HepG2 (cell line): Measurements from ENCODE around the gene PRDM11. TPM values are rescaled to one million over a fixed set of nuclear protein-coding genes. Genes with fewer than 3 reads are reported as not detected.

Experiments
- ATAC-seq: fragments of 200-7000 bp; cut with Tn5 transposase; 3 replicates; pipeline ENCODE4 v1.9.1; 2020; ENCODE audit warnings: mild to moderate bottlenecking, moderate library complexity
- BruUV-seq: library from RNA; stranded (reverse); fragments of 400-500 nt; replicated peaks from 2 replicates; lab custom pipeline; 2021; lab: Mats Ljungman, UMichigan
- CTCF ChIA-PET: fragments of 300-600 bp; formaldehyde crosslinking; extraction: SDS; loops from one replicate; lab custom pipeline; 2021; ENCODE audit warnings: low total read pairs, inconsistent platforms, low intra/inter-chr PET ratio; lab: Yijun Ruan, JAX
- POLR2A ChIA-PET: fragments of 350-600 bp; sonication (Branson Sonifier 250); formaldehyde crosslinking; loops from one replicate; lab custom pipeline; 2020; ENCODE audit warnings: antibody characterized with exemption, inconsistent platforms; lab: Yijun Ruan, JAX
- DNase-seq: peaks from one replicate; pipeline ENCODE4 v3.0.0-alpha.2; 2015; ENCODE audit warnings: low spot score
- FAIRE-seq: peaks from 3 replicates; lab custom pipeline; 2011; peaks lifted over from hg19 to GRCh38; lab: Jason Lieb, UNC
- H2AFZ ChIP-seq: one replicate; pipeline ENCODE4 v1.6.1; 2011; ENCODE audit warnings: low read length, inconsistent platforms
- H3K27ac ChIP-seq: fragments of 300-600 bp; 3 replicates; pipeline ENCODE4 v1.8.0; 2011; ENCODE audit warnings: mixed run types, mild to moderate bottlenecking, mixed read lengths, low read length, inconsistent platforms; ENCODE audit not compliant: insufficient read depth; ENCODE audit errors: extremely low read length
- H3K27me3 ChIP-seq, 2 experiments: fragments of 200-600 bp in 1 of 2; 2 replicates in 1 of 2; 3 replicates in 1 of 2; pipeline versions ENCODE4 v1.6.0 to v1.8.0; 2011; ENCODE audit warnings: low read length in 2 of 2, mild to moderate bottlenecking in 2 of 2, moderate library complexity in 2 of 2, inconsistent platforms in 1 of 2; ENCODE audit not compliant: insufficient read depth in 2 of 2, control insufficient read depth in 1 of 2
- H3K36me3 ChIP-seq, 2 experiments: fragments of 200-600 bp in 1 of 2; replicated peaks in 1 of 2; 2 replicates in 1 of 2; 3 replicates in 1 of 2; pipeline versions ENCODE4 v1.5.1 to v1.8.0; 2011; ENCODE audit warnings: low read length in 2 of 2, inconsistent platforms in 1 of 2; ENCODE audit not compliant: insufficient read depth in 2 of 2, control insufficient read depth in 1 of 2
- H3K4me1 ChIP-seq: 2 replicates; pipeline ENCODE4 v1.5.1; 2012; ENCODE audit warnings: low read length, inconsistent platforms; ENCODE audit not compliant: insufficient read depth
- H3K4me2 ChIP-seq: 2 replicates; pipeline ENCODE4 v1.6.0; 2011; ENCODE audit warnings: low read depth, low read length, inconsistent platforms
- H3K4me3 ChIP-seq, 3 experiments: fragments of 200-600 bp in 1 of 3; sonication (generic), shearing (Covaris generic) in 1 of 3; replicated peaks in 1 of 3; 2 replicates each; pipeline ENCODE4 v1.5.1; 2011 to 2016; ENCODE audit warnings: low read length in 3 of 3, inconsistent platforms in 2 of 3, low read depth in 2 of 3, mild to moderate bottlenecking in 2 of 3, control low read depth in 1 of 3, mixed read lengths in 1 of 3; ENCODE audit not compliant: insufficient read depth in 1 of 3
- H3K79me2 ChIP-seq: one replicate; pipeline ENCODE4 v1.6.1; 2011; ENCODE audit warnings: low read length, inconsistent platforms; ENCODE audit not compliant: insufficient read depth
- H3K9ac ChIP-seq: 2 replicates; pipeline ENCODE4 v1.6.0; 2011; ENCODE audit warnings: mild to moderate bottlenecking, low read depth, low read length, inconsistent platforms; ENCODE audit not compliant: insufficient read depth
- H3K9me3 ChIP-seq: 2 replicates; pipeline ENCODE4 v1.5.1; 2012; ENCODE audit warnings: mild to moderate bottlenecking, low read length
- H4K20me1 ChIP-seq: 2 replicates; pipeline ENCODE4 v1.6.0; 2011; ENCODE audit warnings: inconsistent platforms, mild to moderate bottlenecking, low read length, moderate library complexity; ENCODE audit not compliant: insufficient read depth
- ARNT ChIP-seq: fragments of 450-650 bp; IDR thresholded peaks from 2 replicates; pipeline ENCODE4 v1.6.1; 2017
- DR1 ChIP-seq: sonication (generic); formaldehyde crosslinking; IDR thresholded peaks from 2 replicates; pipeline ENCODE4 v1.8.0; 2021; ENCODE audit warnings: mild to moderate bottlenecking, missing genetic modification reagents, inconsistent platforms
- GABPA ChIP-seq, 2 experiments: IDR thresholded peaks; 2 replicates each; pipeline ENCODE4 v1.6.1; 2011 to 2016; ENCODE audit warnings: low read depth in 2 of 2, low read length in 1 of 2, missing biosample characterization in 1 of 2, missing genetic modification characterization in 1 of 2
- ZNF431 ChIP-seq: sonication (generic); formaldehyde crosslinking; IDR thresholded peaks from 2 replicates; pipeline ENCODE4 v1.9.0; 2022; ENCODE audit warnings: missing genetic modification reagents, low read depth, mild to moderate bottlenecking, borderline replicate concordance
- WGBS: methylation state at CpG from one replicate; pipeline ENCODE4 v1.1.6; 2017; ENCODE audit warnings: low lambda C conversion rate; 5-methylcytosine and 5-hydroxymethylcytosine counted together
- in situ Hi-C: cut with HindIII; loops from 2 replicates; pipeline ENCODE4 v1.10.0; 2017; ENCODE audit warnings: low pct_unique_long_range_greater_than_20kb; ENCODE audit not compliant: extremely low pct_ligation_motif_present
- intact Hi-C: fragments of 100-400 bp; cut with micrococcal nuclease; formaldehyde crosslinking; loops from one replicate; pipeline ENCODE4 v1.10.0; 2022; ENCODE audit not compliant: unreplicated experiment
- polyA plus RNA-seq, 8 experiments: library from polyadenylated mRNA; depleted of rRNA in 3 of 8; stranded (reverse) in 7 of 8; unstranded in 1 of 8; fragments of >200 nt; fragmentation: Illumina TruSeq in 4 of 8; extraction: Trizol in 4 of 8; gene quantifications; 2 replicates each; pipeline versions ENCODE4 v1.2.1 to v1.2.3, GENCODE V29; 2011 to 2016; ENCODE audit warnings: low read depth in 4 of 8, missing spikeins in 1 of 8, mixed read lengths in 1 of 8; ENCODE audit not compliant: insufficient read depth in 1 of 8
- total RNA-seq, 5 experiments: library from RNA; depleted of rRNA; stranded (reverse); fragments of >200 nt; fragmentation: Illumina TruSeq; extraction: Trizol; gene quantifications; 2 replicates each; pipeline ENCODE4 v1.2.3, GENCODE V29; 2016; ENCODE audit warnings: low read depth in 1 of 5
- TF ChIP-seq, protein P1 (sequence below): sonication (generic); formaldehyde crosslinking; IDR thresholded peaks from 2 replicates; pipeline ENCODE4 v1.4.0; 2020; ENCODE audit warnings: missing genetic modification reagents

The PRDM11 gene
- total and polyA plus RNA-seq, 2 of the 13 experiments (the other 11 are each of a cell fraction or from before 2014, with no cell fraction given) = 3.4 to 4.7 TPM

DNA sequence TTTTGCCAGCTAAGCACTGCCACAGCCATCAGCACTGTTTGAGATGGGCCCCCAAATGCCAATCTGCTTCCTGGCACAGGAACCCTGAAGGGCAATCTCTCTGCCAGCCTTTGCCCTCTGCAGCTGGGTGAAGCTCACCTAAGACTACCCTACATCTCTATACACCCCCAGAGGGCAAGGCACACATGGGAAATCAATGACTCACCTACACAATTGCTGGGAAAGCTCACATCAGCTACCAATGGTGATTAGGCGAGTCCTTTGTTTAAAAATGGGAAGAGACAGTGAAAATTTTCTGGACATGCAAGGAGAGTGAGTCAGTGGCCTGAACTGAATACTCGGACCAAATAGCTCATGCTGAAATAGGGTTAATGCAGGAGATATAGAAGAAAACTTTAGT, 12.6 kb upstream of the PRDM11 start:
- Histone ChIP-seq H4K20me1 (no peaks in the 10 kb centered on the region), H3K9ac (no peak overlapping the region), H3K4me3 (no peak overlapping the region), H3K27me3 (peaks cover 0 to 18% of the 10 kb centered on the region in 2 experiments; a peak in 2 of 5 replicates), H3K4me2 (no peak overlapping the region), H3K36me3 (no peaks in the 10 kb centered on the region), H3K9me3 (peaks cover 16% of the 10 kb centered on the region), H2AFZ (no peak overlapping the region), H3K27ac (no peak overlapping the region)
- ATAC-seq = no peak
- no TSS peak for BruUV-seq
- POLR2A ChIA-PET = no interaction called here
- WGBS = 18% methylated on average over 2 of the region's 2 CpGs
- TF ChIP-seq, protein P1, sequence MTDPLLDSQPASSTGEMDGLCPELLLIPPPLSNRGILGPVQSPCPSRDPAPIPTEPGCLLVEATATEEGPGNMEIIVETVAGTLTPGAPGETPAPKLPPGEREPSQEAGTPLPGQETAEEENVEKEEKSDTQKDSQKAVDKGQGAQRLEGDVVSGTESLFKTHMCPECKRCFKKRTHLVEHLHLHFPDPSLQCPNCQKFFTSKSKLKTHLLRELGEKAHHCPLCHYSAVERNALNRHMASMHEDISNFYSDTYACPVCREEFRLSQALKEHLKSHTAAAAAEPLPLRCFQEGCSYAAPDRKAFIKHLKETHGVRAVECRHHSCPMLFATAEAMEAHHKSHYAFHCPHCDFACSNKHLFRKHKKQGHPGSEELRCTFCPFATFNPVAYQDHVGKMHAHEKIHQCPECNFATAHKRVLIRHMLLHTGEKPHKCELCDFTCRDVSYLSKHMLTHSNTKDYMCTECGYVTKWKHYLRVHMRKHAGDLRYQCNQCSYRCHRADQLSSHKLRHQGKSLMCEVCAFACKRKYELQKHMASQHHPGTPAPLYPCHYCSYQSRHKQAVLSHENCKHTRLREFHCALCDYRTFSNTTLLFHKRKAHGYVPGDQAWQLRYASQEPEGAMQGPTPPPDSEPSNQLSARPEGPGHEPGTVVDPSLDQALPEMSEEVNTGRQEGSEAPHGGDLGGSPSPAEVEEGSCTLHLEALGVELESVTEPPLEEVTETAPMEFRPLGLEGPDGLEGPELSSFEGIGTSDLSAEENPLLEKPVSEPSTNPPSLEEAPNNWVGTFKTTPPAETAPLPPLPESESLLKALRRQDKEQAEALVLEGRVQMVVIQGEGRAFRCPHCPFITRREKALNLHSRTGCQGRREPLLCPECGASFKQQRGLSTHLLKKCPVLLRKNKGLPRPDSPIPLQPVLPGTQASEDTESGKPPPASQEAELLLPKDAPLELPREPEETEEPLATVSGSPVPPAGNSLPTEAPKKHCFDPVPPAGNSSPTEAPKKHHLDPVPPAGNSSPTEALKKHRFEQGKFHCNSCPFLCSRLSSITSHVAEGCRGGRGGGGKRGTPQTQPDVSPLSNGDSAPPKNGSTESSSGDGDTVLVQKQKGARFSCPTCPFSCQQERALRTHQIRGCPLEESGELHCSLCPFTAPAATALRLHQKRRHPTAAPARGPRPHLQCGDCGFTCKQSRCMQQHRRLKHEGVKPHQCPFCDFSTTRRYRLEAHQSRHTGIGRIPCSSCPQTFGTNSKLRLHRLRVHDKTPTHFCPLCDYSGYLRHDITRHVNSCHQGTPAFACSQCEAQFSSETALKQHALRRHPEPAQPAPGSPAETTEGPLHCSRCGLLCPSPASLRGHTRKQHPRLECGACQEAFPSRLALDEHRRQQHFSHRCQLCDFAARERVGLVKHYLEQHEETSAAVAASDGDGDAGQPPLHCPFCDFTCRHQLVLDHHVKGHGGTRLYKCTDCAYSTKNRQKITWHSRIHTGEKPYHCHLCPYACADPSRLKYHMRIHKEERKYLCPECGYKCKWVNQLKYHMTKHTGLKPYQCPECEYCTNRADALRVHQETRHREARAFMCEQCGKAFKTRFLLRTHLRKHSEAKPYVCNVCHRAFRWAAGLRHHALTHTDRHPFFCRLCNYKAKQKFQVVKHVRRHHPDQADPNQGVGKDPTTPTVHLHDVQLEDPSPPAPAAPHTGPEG (CRISPR knock-in tag) = no peak
- TF ChIP-seq ARNT = no peak
- no peak for TF ChIP-seq ZNF431
- no peak for TF ChIP-seq DR1
- TF ChIP-seq GABPA (IDR thresholded peaks at IDR 0.05; ENCODE audit: low read depth, low read length) = no peak
- no peak for TF ChIP-seq GABPA (CRISPR knock-in tag; IDR thresholded peaks at IDR 0.05; ENCODE audit: low read depth)
- TF ChIP-seq, all 625 proteins: peak for 0
- no peaks in the 10 kb centered on the region for H3K4me1 ChIP-seq
- DNase-seq (no peak), FAIRE-seq (no peak)
- intact Hi-C loops = no loop called here
- no peaks in the 10 kb centered on the region for H3K79me2 ChIP-seq
- CTCF ChIA-PET = no interaction called here
- in situ Hi-C loops = no loop called here
